ENCODE results near the gene ACY1. TPM values are rescaled to one million over a fixed set of nuclear protein-coding genes. Genes with fewer than 3 reads are reported as not detected.

ACY1 gene
- total RNA-seq, 1 experiment from 2014 or later, result 164 TPM

GRCh38 chr3:51941798-51942602 lies 41.3 kb upstream of the ACY1 start, which contains the start of the genes PARP3 and RRP9:
Gene PARP3, plus strand, starts transcription at chr3:51942363. Its CDS starts 993 bp downstream, at chr3:51943356.
Gene RRP9, minus strand, starts transcription at chr3:51941904. Its CDS starts 37 bp downstream, at chr3:51941867.
- peak; percentile 100 for DNase-seq (ENCODE audit: unreplicated experiment)
- intact Hi-C loops (cut with micrococcal nuclease), result loop anchor here (1.0 to 5.0 kb wide), 5 partner anchors 32 to 202 kb away; partner anchors contain the start of gene ABHD14B
- BruUV-seq (replicated peaks), result TSS peak; percentile 81
- Mint-ChIP-seq H3K27me3 (ENCODE audit: insufficient read depth, unreplicated experiment) (no peaks in the 10 kb centered on the region), H3K9me3 (ENCODE audit: unreplicated experiment) (no peaks in the 10 kb centered on the region), H3K27ac (ENCODE audit: low read depth, unreplicated experiment) (peak within 1 kb of the TSS; percentile 95), H3K36me3 (ENCODE audit: insufficient read depth, unreplicated experiment) (peaks cover 36% of the 10 kb centered on the region), H3K4me3 (ENCODE audit: unreplicated experiment) (peak within 1 kb of the TSS; percentile 92), H3K4me1 (ENCODE audit: insufficient read depth, unreplicated experiment) (peaks cover 16% of the 10 kb centered on the region)
- ChIA-PET CTCF (interaction anchor here (0.5 to 2.6 kb wide), 35 partner anchors 8 to 1575 kb away, joined by 3 to 49 read pairs (median 4); partner anchors contain the start of genes ABHD14A, ABHD14B, ACY1 and PCBP4), POLR2A (interaction anchor here (0.6 to 5.8 kb wide), 32 partner anchors 9 to 1469 kb away, joined by 3 to 127 read pairs (median 4); partner anchors contain the start of genes ABHD14A, ABHD14B, ACY1 and DCAF1)
- TF ChIP-seq CTCF (IDR thresholded peaks at IDR 0.05; ENCODE audit: unreplicated experiment), result peak; percentile 96

GRCh38 chr3:51942603-51943450 lies 40.5 kb upstream of the ACY1 start:
- Mint-ChIP-seq H3K36me3 (ENCODE audit: insufficient read depth, unreplicated experiment) (peaks cover 28% of the 10 kb centered on the region), H3K4me3 (ENCODE audit: unreplicated experiment) (peak overlapping the region; percentile 92), H3K27ac (ENCODE audit: low read depth, unreplicated experiment) (peak overlapping the region; percentile 95), H3K4me1 (ENCODE audit: insufficient read depth, unreplicated experiment) (peaks cover 16% of the 10 kb centered on the region), H3K9me3 (ENCODE audit: unreplicated experiment) (no peaks in the 10 kb centered on the region), H3K27me3 (ENCODE audit: insufficient read depth, unreplicated experiment) (no peaks in the 10 kb centered on the region)
- POLR2A ChIA-PET, result interaction anchor here (0.5 to 5.8 kb wide), 19 partner anchors 8 to 1327 kb away, joined by 3 to 127 read pairs (median 7); partner anchors contain the start of genes ABHD14A, ABHD14B, ACY1 and DUSP7
- CTCF ChIA-PET, result interaction anchor here (0.6 to 2.6 kb wide), 24 partner anchors 8 to 1604 kb away, joined by 3 to 49 read pairs (median 4); partner anchors contain the start of genes ABHD14A, ABHD14B, ACY1 and PCBP4
- intact Hi-C loops (cut with micrococcal nuclease), result loop anchor here (1.0 to 5.0 kb wide), 5 partner anchors 31 to 201 kb away; partner anchors contain the start of gene ABHD14B
- no peak for TF ChIP-seq CTCF (IDR thresholded peaks at IDR 0.05; ENCODE audit: unreplicated experiment)
- no TSS peak for BruUV-seq (replicated peaks)
- DNase-seq (ENCODE audit: unreplicated experiment), result peak; percentile 67

- H3K27ac Mint-ChIP-seq (ENCODE audit: low read depth, unreplicated experiment), result no peak overlapping the region
- ChIA-PET CTCF (interaction anchor here (0.6 to 2.6 kb wide), 12 partner anchors 10 to 288 kb away, joined by 3 to 49 read pairs (median 7); partner anchors contain the start of genes ABHD14A, ABHD14B and ACY1), POLR2A (interaction anchor here (0.5 to 5.8 kb wide), 12 partner anchors 20 to 344 kb away, joined by 3 to 127 read pairs (median 10); partner anchors contain the start of genes ABHD14A, ABHD14B, ACY1 and GLYCTK)
- H3K4me1 Mint-ChIP-seq (ENCODE audit: insufficient read depth, unreplicated experiment), result peaks cover 16% of the 10 kb centered on the region
- peak overlapping the region; percentile 92 for H3K4me3 Mint-ChIP-seq (ENCODE audit: unreplicated experiment)
- BruUV-seq (replicated peaks), result no TSS peak
- H3K9me3 Mint-ChIP-seq (ENCODE audit: unreplicated experiment), result no peaks in the 10 kb centered on the region
- no peak for TF ChIP-seq CTCF (IDR thresholded peaks at IDR 0.05; ENCODE audit: unreplicated experiment)
- intact Hi-C loops (cut with micrococcal nuclease), result loop anchor here (5.0 kb wide), 1 partner anchor 179 kb away; no protein-coding TSS in a partner anchor
- DNase-seq (ENCODE audit: unreplicated experiment), result no peak
- no peaks in the 10 kb centered on the region for H3K27me3 Mint-ChIP-seq (ENCODE audit: insufficient read depth, unreplicated experiment)
- peaks cover 23% of the 10 kb centered on the region for H3K36me3 Mint-ChIP-seq (ENCODE audit: insufficient read depth, unreplicated experiment)
Measured at GRCh38 chr3:51943451-51944391, 39.6 kb upstream of the ACY1 start.

Data from MCF 10A (cell line).